COLO829 (cell line): ENCODE data around the gene CBLN3.
"Not testable (repeated sequence)": the region's sequence is repeated elsewhere in the genome, so short reads cannot be mapped to it uniquely, and the experiment has no call there.

Source experiments
- DNase-seq: peaks from one replicate; pipeline ENCODE4 v3.0.0; 2012; ENCODE audit warnings: low spot score

CBLN3 gene

GRCh38 chr14:24429395-24430142, at the start of gene CBLN3, which contains the start of gene KHNYN:
TSS of gene CBLN3 (minus strand) at chr14:24429668. CDS start at chr14:24429054, 614 bp downstream.
TSS of gene KHNYN (plus strand) at chr14:24429954. CDS start at chr14:24430731, 777 bp downstream.
- peak; percentile 84 for DNase-seq

GRCh38 chr14:24475261-24475660, 45.8 kb upstream of the CBLN3 start:
- DNase-seq: no peak

- no peak for DNase-seq
These were observed 43.7 kb upstream of the CBLN3 start for GRCh38 chr14:24473211-24473610.

GRCh38 chr14:24470450-24470849, 41.0 kb upstream of the CBLN3 start:
- DNase-seq: not testable (repeated sequence)

GRCh38 chr14:24465805-24466204, 36.3 kb upstream of the CBLN3 start:
- no peak for DNase-seq

GRCh38 chr14:24465368-24465767, 35.9 kb upstream of the CBLN3 start:
- DNase-seq: no peak

GRCh38 chr14:24463884-24464785, 34.7 kb upstream of the CBLN3 start:
- no peak for DNase-seq

GRCh38 chr14:24463017-24463883, 33.8 kb upstream of the CBLN3 start:
- DNase-seq: no peak

GRCh38 chr14:24461336-24461735, 31.9 kb upstream of the CBLN3 start:
- no peak for DNase-seq

GRCh38 chr14:24459331-24459730, 29.9 kb upstream of the CBLN3 start:
- DNase-seq: no peak

GRCh38 chr14:24458736-24459135, 29.3 kb upstream of the CBLN3 start:
- no peak for DNase-seq

GRCh38 chr14:24456980-24457379, 27.5 kb upstream of the CBLN3 start:
- DNase-seq: no peak

GRCh38 chr14:24450828-24451227, 21.4 kb upstream of the CBLN3 start:
- DNase-seq: not testable (repeated sequence)

- DNase-seq: no peak
These were observed 13.7 kb upstream of the CBLN3 start for GRCh38 chr14:24443053-24443665.

- DNase-seq: peak; percentile 100
These were observed 13.0 kb upstream of the CBLN3 start, which contains the start of gene SDR39U1 for GRCh38 chr14:24442240-24443052. TSS of gene SDR39U1 (minus strand) at chr14:24442776. CDS start at chr14:24442769, 7 bp downstream.

- no peak for DNase-seq
These were observed 12.4 kb upstream of the CBLN3 start for GRCh38 chr14:24441904-24442239.

GRCh38 chr14:24441485-24441884, 12.0 kb upstream of the CBLN3 start:
- DNase-seq: no peak

- DNase-seq: no peak
These were observed 11.3 kb upstream of the CBLN3 start for GRCh38 chr14:24440606-24441399.

- DNase-seq: no peak
These were observed 10.6 kb upstream of the CBLN3 start for GRCh38 chr14:24439830-24440605.
